ENCODE results near the gene ARL8A. TPM values are rescaled to one million over a fixed set of nuclear protein-coding genes. Genes with fewer than 3 reads are reported as not detected.

The ARL8A gene
- total and polyA plus RNA-seq, 7 experiments from 2014 or later: 5.5 to 99.4 (median 47.1) TPM

DNA sequence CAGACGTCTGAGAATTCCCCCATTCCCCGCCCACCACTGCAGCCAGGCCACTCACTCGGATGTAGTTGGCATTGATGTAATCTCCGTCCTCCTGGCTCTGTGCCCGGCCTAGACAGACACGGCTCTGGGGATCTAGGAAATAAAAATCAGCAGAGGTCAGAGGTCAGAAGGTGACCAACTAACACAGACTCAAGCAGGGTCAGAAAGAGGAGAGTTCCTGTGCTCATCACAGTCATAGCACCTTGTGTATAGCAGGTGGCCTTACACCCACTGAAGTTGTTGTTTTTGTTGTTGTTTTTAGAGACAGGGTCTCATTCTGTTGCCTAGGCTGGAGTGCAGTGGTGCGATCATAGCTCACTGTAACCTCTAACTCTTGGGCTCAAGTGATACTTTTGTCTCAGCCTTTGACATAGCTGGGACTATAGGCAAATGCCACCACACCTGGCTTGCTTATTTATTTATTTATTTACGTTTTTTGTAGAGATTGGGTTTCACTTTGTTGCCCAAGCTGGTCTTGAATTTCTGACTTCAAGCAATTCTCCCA lies 11.0 kb upstream of the ARL8A start:
- no peak for ATAC-seq
- DNase-seq: no peak
- Histone ChIP-seq H3K27me3 (ENCODE audit: control insufficient read depth in 2 of 2, insufficient read depth in 2 of 2, low read length in 2 of 2) (no peaks in the 10 kb centered on the region), H3K36me3 (ENCODE audit: control insufficient read depth in 2 of 3, insufficient read depth in 3 of 3, low read length in 3 of 3) (peaks cover 24 to 75% (median 38%) of the 10 kb centered on the region in 3 experiments), H3K9me3 (ENCODE audit: control insufficient read depth in 2 of 3, low read length in 3 of 3) (no peaks in the 10 kb centered on the region), H3K4me1 (ENCODE audit: control insufficient read depth in 2 of 2, insufficient read depth in 2 of 2, low read length in 2 of 2) (peaks cover 30 to 36% of the 10 kb centered on the region in 2 donors), H3K27ac (ENCODE audit: low read depth, low read length) (peak overlapping the region; percentile 47), H3K4me3 (ENCODE audit: low read length) (no peak overlapping the region)
- Mint-ChIP-seq H3K36me3 (peaks cover 18 to 61% (median 25%) of the 10 kb centered on the region in 5 donors), H3K4me3 (peak overlapping the region in 2 of 10 donors; percentile 20 to 41), H3K4me1 (peaks cover 28 to 62% (median 55%) of the 10 kb centered on the region in 7 donors), H3K27me3 (no peaks in the 10 kb centered on the region), H3K27ac (peak overlapping the region; percentile 26 to 87 (median 64)), H3K9me3 (no peaks in the 10 kb centered on the region)
- ChIA-PET POLR2A (interaction anchor here (0.6 to 1.9 kb wide), 3 partner anchors 10 to 58 kb away, joined by 3 to 6 read pairs (median 3); no protein-coding TSS in a partner anchor), CTCF (interaction anchor here (0.7 to 2.7 kb wide), 10 partner anchors 10 to 160 kb away, joined by 3 to 19 read pairs (median 6); partner anchors contain the start of gene LGR6)
- intact Hi-C loops (cut with micrococcal nuclease): loop anchor here (1.0 to 5.0 kb wide), 5 partner anchors 9 to 732 kb away; partner anchors contain the start of gene RABIF (in 1 of the 2)

GRCh38 chr1:202154766-202155477 lies 10.4 kb upstream of the ARL8A start:
- peaks cover 29 to 35% of the 10 kb centered on the region in 2 donors for H3K4me1 ChIP-seq (ENCODE audit: control insufficient read depth in 2 of 2, insufficient read depth in 2 of 2, low read length in 2 of 2)
- no peak overlapping the region for H3K4me3 ChIP-seq (ENCODE audit: low read length)
- H3K27ac ChIP-seq (ENCODE audit: low read depth, low read length): peak overlapping the region; percentile 47
- DNase-seq: peak in 5 of 9 donors; percentile 45 to 52 (median 48)
- ATAC-seq: peak; percentile 85
- Mint-ChIP-seq H3K9me3 (no peaks in the 10 kb centered on the region), H3K27me3 (no peaks in the 10 kb centered on the region), H3K27ac (peak overlapping the region; percentile 17 to 87 (median 67)), H3K36me3 (peaks cover 19 to 58% (median 25%) of the 10 kb centered on the region in 5 donors), H3K4me3 (peak overlapping the region in 2 of 10 donors; percentile 1 to 46), H3K4me1 (peaks cover 28 to 58% (median 51%) of the 10 kb centered on the region in 7 donors)
- intact Hi-C loops (cut with micrococcal nuclease): loop anchor here (1.0 to 5.0 kb wide), 6 partner anchors 9 to 732 kb away; partner anchors contain the start of genes ARL8A (in 1 of the 2) and RABIF (in 1 of the 2)
- no peaks in the 10 kb centered on the region for H3K27me3 ChIP-seq (ENCODE audit: control insufficient read depth in 2 of 2, insufficient read depth in 2 of 2, low read length in 2 of 2)
- CTCF ChIA-PET: interaction anchor here (0.6 to 2.7 kb wide), 14 partner anchors 8 to 1880 kb away, joined by 3 to 19 read pairs (median 5); partner anchors contain the start of gene LGR6
- POLR2A ChIA-PET: interaction anchor here (0.8 to 3.3 kb wide), 3 partner anchors 8 to 12 kb away, joined by 3 to 12 read pairs (median 6); no protein-coding TSS in a partner anchor
- H3K9me3 ChIP-seq (ENCODE audit: control insufficient read depth in 2 of 3, low read length in 3 of 3): no peaks in the 10 kb centered on the region
- H3K36me3 ChIP-seq (ENCODE audit: control insufficient read depth in 2 of 3, insufficient read depth in 3 of 3, low read length in 3 of 3): peaks cover 27 to 81% (median 45%) of the 10 kb centered on the region in 3 experiments

- Mint-ChIP-seq H3K36me3 (peaks cover 19 to 52% (median 25%) of the 10 kb centered on the region in 5 donors), H3K4me3 (no peak overlapping the region), H3K27ac (peak overlapping the region; percentile 17 to 87 (median 67)), H3K4me1 (peaks cover 23 to 51% (median 47%) of the 10 kb centered on the region in 7 donors), H3K27me3 (no peaks in the 10 kb centered on the region), H3K9me3 (no peaks in the 10 kb centered on the region)
- H3K4me1 ChIP-seq (ENCODE audit: control insufficient read depth in 2 of 2, insufficient read depth in 2 of 2, low read length in 2 of 2): peaks cover 26 to 32% of the 10 kb centered on the region in 2 donors
- peaks cover 27 to 87% (median 45%) of the 10 kb centered on the region in 3 experiments for H3K36me3 ChIP-seq (ENCODE audit: control insufficient read depth in 2 of 3, insufficient read depth in 3 of 3, low read length in 3 of 3)
- no peaks in the 10 kb centered on the region for H3K9me3 ChIP-seq (ENCODE audit: control insufficient read depth in 2 of 3, low read length in 3 of 3)
- H3K4me3 ChIP-seq (ENCODE audit: low read length): no peak overlapping the region
- ATAC-seq (no peak), DNase-seq (no peak)
- intact Hi-C loops (cut with micrococcal nuclease): loop anchor here (1.0 to 2.0 kb wide), 2 partner anchors 10 to 17 kb away; partner anchors contain the start of gene ARL8A (in 1 of the 2)
- H3K27ac ChIP-seq (ENCODE audit: low read depth, low read length): peak overlapping the region; percentile 47
- ChIA-PET POLR2A (interaction anchor here (3.3 kb wide), 1 partner anchor 9 kb away, joined by 12 read pairs; no protein-coding TSS in a partner anchor), CTCF (interaction anchor here (0.6 to 2.7 kb wide), 12 partner anchors 8 to 1881 kb away, joined by 3 to 19 read pairs (median 6); partner anchors contain the start of gene LGR6)
- H3K27me3 ChIP-seq (ENCODE audit: control insufficient read depth in 2 of 2, insufficient read depth in 2 of 2, low read length in 2 of 2): no peaks in the 10 kb centered on the region
Measured at GRCh38 chr1:202154148-202154765, 9.7 kb upstream of the ARL8A start.

DNA sequence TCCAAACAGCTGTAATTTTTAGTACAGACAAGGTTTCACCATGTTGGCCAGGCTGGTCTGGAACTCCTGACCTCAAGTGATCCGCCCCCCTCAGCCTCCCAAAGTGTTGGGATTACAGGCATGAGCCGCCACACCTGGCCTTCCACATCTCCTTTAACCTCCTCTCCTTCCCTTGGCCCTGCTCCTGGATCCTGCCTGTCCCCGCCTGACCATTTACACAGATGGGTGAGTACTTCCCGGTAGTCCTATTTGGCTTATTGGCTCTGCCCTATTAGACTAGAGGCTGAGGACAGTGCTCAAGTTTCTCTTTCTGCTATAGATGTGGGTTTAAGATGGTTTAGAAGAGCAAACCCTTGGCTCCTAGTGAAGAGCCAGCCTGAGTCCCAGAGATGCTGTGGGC lies 8.7 kb upstream of the ARL8A start:
- Histone ChIP-seq H3K36me3 (ENCODE audit: control insufficient read depth in 2 of 3, insufficient read depth in 3 of 3, low read length in 3 of 3) (peaks cover 27 to 96% (median 45%) of the 10 kb centered on the region in 3 experiments), H3K27me3 (ENCODE audit: control insufficient read depth in 2 of 2, insufficient read depth in 2 of 2, low read length in 2 of 2) (no peaks in the 10 kb centered on the region), H3K27ac (ENCODE audit: low read depth, low read length) (no peak overlapping the region), H3K4me1 (ENCODE audit: control insufficient read depth in 2 of 2, insufficient read depth in 2 of 2, low read length in 2 of 2) (peaks cover 17 to 22% of the 10 kb centered on the region in 2 donors), H3K9me3 (ENCODE audit: control insufficient read depth in 2 of 3, low read length in 3 of 3) (no peaks in the 10 kb centered on the region), H3K4me3 (ENCODE audit: low read length) (no peak overlapping the region)
- POLR2A ChIA-PET: interaction anchor here (3.3 kb wide), 1 partner anchor 10 kb away, joined by 12 read pairs; no protein-coding TSS in a partner anchor
- Mint-ChIP-seq H3K9me3 (no peaks in the 10 kb centered on the region), H3K4me1 (peaks cover 13 to 44% (median 37%) of the 10 kb centered on the region in 7 donors), H3K4me3 (no peak overlapping the region), H3K27ac (peak overlapping the region in 5 of 9 donors; percentile 6 to 53 (median 33)), H3K36me3 (peaks cover 19 to 47% (median 25%) of the 10 kb centered on the region in 5 donors), H3K27me3 (no peaks in the 10 kb centered on the region)
- no peak for DNase-seq
- intact Hi-C loops (cut with micrococcal nuclease): no loop called here
- no peak for ATAC-seq
- CTCF ChIA-PET: interaction anchor here (1.4 kb wide), 1 partner anchor 10 kb away, joined by 4 read pairs; no protein-coding TSS in a partner anchor

- POLR2A ChIA-PET: interaction anchor here (1.3 to 3.3 kb wide), 2 partner anchors 8 to 11 kb away, joined by 3 to 12 read pairs; partner anchors contain the start of gene PTPN7
- peaks cover 27 to 96% (median 45%) of the 10 kb centered on the region in 3 experiments for H3K36me3 ChIP-seq (ENCODE audit: control insufficient read depth in 2 of 3, insufficient read depth in 3 of 3, low read length in 3 of 3)
- H3K27ac ChIP-seq (ENCODE audit: low read depth, low read length): no peak overlapping the region
- peaks cover 19 to 47% (median 30%) of the 10 kb centered on the region in 5 donors for H3K36me3 Mint-ChIP-seq
- H3K27me3 ChIP-seq (ENCODE audit: control insufficient read depth in 2 of 2, insufficient read depth in 2 of 2, low read length in 2 of 2): no peaks in the 10 kb centered on the region
- H3K9me3 Mint-ChIP-seq: no peaks in the 10 kb centered on the region
- no peaks in the 10 kb centered on the region for H3K27me3 Mint-ChIP-seq
- DNase-seq (no peak), ATAC-seq (no peak)
- H3K4me3 ChIP-seq (ENCODE audit: low read length): no peak overlapping the region
- CTCF ChIA-PET: interaction anchor here (1.5 kb wide), 1 partner anchor 8 kb away, joined by 4 read pairs; the partner anchor contains the start of gene PTPN7
- H3K4me1 Mint-ChIP-seq: peaks cover 8 to 40% (median 28%) of the 10 kb centered on the region in 7 donors
- intact Hi-C loops (cut with micrococcal nuclease): no loop called here
- peak overlapping the region in 2 of 9 donors; percentile 12 to 28 for H3K27ac Mint-ChIP-seq
- H3K9me3 ChIP-seq (ENCODE audit: control insufficient read depth in 2 of 3, low read length in 3 of 3): no peaks in the 10 kb centered on the region
- H3K4me3 Mint-ChIP-seq: no peak overlapping the region
- peaks cover 8 to 13% of the 10 kb centered on the region in 2 donors for H3K4me1 ChIP-seq (ENCODE audit: control insufficient read depth in 2 of 2, insufficient read depth in 2 of 2, low read length in 2 of 2)
Measured at GRCh38 chr1:202152399-202152798, 7.9 kb upstream of the ARL8A start.
